ENCODE data around the gene HPSE2.

GRCh38 chr10:98457721-98458120, 777.9 kb downstream of the HPSE2 start:
- TF ChIP-seq SIN3A (IDR thresholded peaks at IDR 0.05; ENCODE audit: borderline replicate concordance, insufficient read depth, low read length) (no peak), POLR2AphosphoS5 (IDR thresholded peaks at IDR 0.05; ENCODE audit: low read depth, low read length) (no peak)

All from PFSK-1 (cell line).